ENCODE measurements around the gene DDR2.

GRCh38 chr1:162587347-162587746, 44.9 kb upstream of the DDR2 start:
- TF ChIP-seq CTCF (IDR thresholded peaks at IDR 0.05) (no peak), POLR2AphosphoS5 (IDR thresholded peaks at IDR 0.05) (no peak), EP300 (IDR thresholded peaks at IDR 0.05) (no peak)
